ENCODE results near the gene DCLK1.

DCLK1 gene

DNA sequence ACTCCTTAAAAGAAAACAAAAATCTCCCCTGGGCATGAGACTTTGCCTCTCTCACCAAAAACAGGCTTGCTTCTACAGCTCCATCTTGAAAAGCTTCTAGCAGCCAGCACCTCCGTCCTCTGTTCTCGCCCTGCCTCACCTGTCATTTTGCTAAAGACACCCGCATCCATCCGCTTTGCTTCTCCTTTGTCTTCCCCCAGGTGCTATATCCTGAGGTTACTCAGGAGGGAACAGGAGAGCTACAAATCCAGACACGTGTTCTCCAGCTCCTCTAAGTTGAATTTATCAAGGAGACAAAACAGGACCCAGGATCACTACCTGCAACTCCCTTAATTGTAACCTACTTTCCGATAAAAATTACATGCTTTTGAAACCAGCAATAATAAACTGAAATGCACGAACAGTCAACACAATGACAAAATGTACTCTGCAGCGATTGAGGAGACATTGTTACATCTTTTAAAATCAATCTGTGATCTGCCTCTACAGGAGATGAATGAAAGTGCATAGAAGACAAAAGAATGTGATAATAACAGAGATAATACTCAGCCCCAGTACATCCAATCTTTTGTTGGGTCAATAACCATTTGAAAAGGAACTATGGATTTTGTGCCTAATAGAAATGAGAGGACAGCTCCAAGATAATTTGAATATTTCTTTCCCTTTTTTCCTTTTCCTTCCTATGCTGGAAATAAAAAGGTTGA is 221.2 kb downstream of the DCLK1 start:
- Histone ChIP-seq H3K9ac (ENCODE audit: low read length) (no peak overlapping the region), H3K79me2 (ENCODE audit: control insufficient read depth, insufficient read depth, low read length) (no peaks in the 10 kb centered on the region), H3K27me3 (ENCODE audit: insufficient read depth, low read length, poor library complexity) (no peaks in the 10 kb centered on the region), H3K27ac (ENCODE audit: low read depth, low read length) (no peak overlapping the region), H3K4ac (ENCODE audit: low read depth, low read length) (no peak overlapping the region), H2BK120ac (ENCODE audit: low read depth, low read length) (no peak overlapping the region), H3K79me1 (ENCODE audit: low read length) (no peaks in the 10 kb centered on the region), H3K4me1 (ENCODE audit: control insufficient read depth, low read depth, low read length) (no peaks in the 10 kb centered on the region), H2BK5ac (ENCODE audit: low read length) (no peak overlapping the region), H3K18ac (ENCODE audit: low read length) (no peak overlapping the region), H2AK5ac (ENCODE audit: low read length) (no peak overlapping the region), H3K56ac (ENCODE audit: low read length) (no peak overlapping the region), H4K5ac (ENCODE audit: low read length) (no peak overlapping the region), H3K4me3 (ENCODE audit: low read length) (no peak overlapping the region), H4K8ac (ENCODE audit: low read depth, low read length) (no peak overlapping the region), H3K23ac (ENCODE audit: low read length) (no peak overlapping the region), H3K4me2 (ENCODE audit: low read length) (no peak overlapping the region), H3K36me3 (ENCODE audit: control insufficient read depth, insufficient read depth, low read length) (no peaks in the 10 kb centered on the region), H2BK15ac (replicated peaks; ENCODE audit: low read depth) (no peak overlapping the region)
- DNase-seq: no peak
- no CpG with 5 or more reads among the region's 8 CpGs for WGBS (ENCODE audit: extremely low coverage, insufficient coverage, low lambda C conversion rate)

- H2BK5ac ChIP-seq (ENCODE audit: low read length): no peak overlapping the region
- no peak overlapping the region for H3K4me2 ChIP-seq (ENCODE audit: low read length)
- H2AK5ac ChIP-seq (ENCODE audit: low read length): no peak overlapping the region
- no peak overlapping the region for H3K9ac ChIP-seq (ENCODE audit: low read length)
- no peak overlapping the region for H4K8ac ChIP-seq (ENCODE audit: low read depth, low read length)
- H3K4me1 ChIP-seq (ENCODE audit: control insufficient read depth, low read depth, low read length): no peaks in the 10 kb centered on the region
- H3K79me1 ChIP-seq (ENCODE audit: low read length): no peaks in the 10 kb centered on the region
- H3K27me3 ChIP-seq (ENCODE audit: insufficient read depth, low read length, poor library complexity): no peaks in the 10 kb centered on the region
- no peak overlapping the region for H2BK120ac ChIP-seq (ENCODE audit: low read depth, low read length)
- DNase-seq: no peak
- no peak overlapping the region for H4K5ac ChIP-seq (ENCODE audit: low read length)
- no peaks in the 10 kb centered on the region for H3K36me3 ChIP-seq (ENCODE audit: control insufficient read depth, insufficient read depth, low read length)
- no peak overlapping the region for H3K27ac ChIP-seq (ENCODE audit: low read depth, low read length)
- no peaks in the 10 kb centered on the region for H3K79me2 ChIP-seq (ENCODE audit: control insufficient read depth, insufficient read depth, low read length)
- no peak overlapping the region for H3K56ac ChIP-seq (ENCODE audit: low read length)
- no peak overlapping the region for H3K18ac ChIP-seq (ENCODE audit: low read length)
- no peak overlapping the region for H3K23ac ChIP-seq (ENCODE audit: low read length)
- no peak overlapping the region for H3K4me3 ChIP-seq (ENCODE audit: low read length)
- no peak overlapping the region for H3K4ac ChIP-seq (ENCODE audit: low read depth, low read length)
- no CpG with 5 or more reads among the region's 4 CpGs for WGBS (ENCODE audit: extremely low coverage, insufficient coverage, low lambda C conversion rate)
- H2BK15ac ChIP-seq (replicated peaks; ENCODE audit: low read depth): no peak overlapping the region
These were observed 222.1 kb downstream of the DCLK1 start for GRCh38 chr13:35909091-35909490.

- Histone ChIP-seq H4K5ac (ENCODE audit: low read length) (no peak overlapping the region), H2BK5ac (ENCODE audit: low read length) (no peak overlapping the region), H3K4me1 (ENCODE audit: control insufficient read depth, low read depth, low read length) (no peaks in the 10 kb centered on the region), H2BK120ac (ENCODE audit: low read depth, low read length) (no peak overlapping the region), H3K4ac (ENCODE audit: low read depth, low read length) (no peak overlapping the region), H3K18ac (ENCODE audit: low read length) (no peak overlapping the region), H3K27ac (ENCODE audit: low read depth, low read length) (no peak overlapping the region), H3K79me1 (ENCODE audit: low read length) (no peaks in the 10 kb centered on the region), H3K79me2 (ENCODE audit: control insufficient read depth, insufficient read depth, low read length) (no peaks in the 10 kb centered on the region), H3K56ac (ENCODE audit: low read length) (no peak overlapping the region), H3K9ac (ENCODE audit: low read length) (no peak overlapping the region), H3K4me3 (ENCODE audit: low read length) (no peak overlapping the region), H3K36me3 (ENCODE audit: control insufficient read depth, insufficient read depth, low read length) (no peaks in the 10 kb centered on the region), H3K27me3 (ENCODE audit: insufficient read depth, low read length, poor library complexity) (no peaks in the 10 kb centered on the region), H4K8ac (ENCODE audit: low read depth, low read length) (no peak overlapping the region), H3K4me2 (ENCODE audit: low read length) (no peak overlapping the region), H2AK5ac (ENCODE audit: low read length) (no peak overlapping the region), H3K23ac (ENCODE audit: low read length) (no peak overlapping the region), H2BK15ac (replicated peaks; ENCODE audit: low read depth) (no peak overlapping the region)
- no peak for DNase-seq
- no CpG with 5 or more reads among the region's 1 CpG for WGBS (ENCODE audit: extremely low coverage, insufficient coverage, low lambda C conversion rate)
These were observed 223.0 kb downstream of the DCLK1 start for GRCh38 chr13:35908226-35908625.

DNA sequence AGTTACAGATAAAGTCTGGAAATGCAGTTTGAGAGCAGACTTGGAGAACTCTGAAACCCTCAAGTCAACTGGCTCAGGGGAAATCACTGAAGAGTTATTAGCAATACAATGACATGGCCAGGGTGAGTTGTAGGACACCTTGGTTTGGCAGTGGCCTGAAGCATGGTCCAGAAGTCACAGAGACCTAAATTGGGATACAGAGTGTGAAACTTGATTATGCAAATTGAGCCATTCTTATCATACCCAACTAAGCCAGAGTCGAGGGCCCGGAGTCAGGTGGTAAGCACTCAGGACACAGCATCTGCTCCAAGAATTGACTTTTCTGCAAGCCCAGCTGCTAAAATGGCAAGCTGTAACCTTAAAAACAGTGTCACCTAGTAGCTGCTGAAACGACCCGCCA is 224.5 kb downstream of the DCLK1 start:
- Histone ChIP-seq H3K4me3 (ENCODE audit: low read length) (no peak overlapping the region), H4K5ac (ENCODE audit: low read length) (no peak overlapping the region), H3K27me3 (ENCODE audit: insufficient read depth, low read length, poor library complexity) (no peaks in the 10 kb centered on the region), H3K4me2 (ENCODE audit: low read length) (no peak overlapping the region), H2BK120ac (ENCODE audit: low read depth, low read length) (no peak overlapping the region), H3K9ac (ENCODE audit: low read length) (no peak overlapping the region), H2BK15ac (replicated peaks; ENCODE audit: low read depth) (no peak overlapping the region), H3K56ac (ENCODE audit: low read length) (no peak overlapping the region), H4K8ac (ENCODE audit: low read depth, low read length) (no peak overlapping the region), H3K79me2 (ENCODE audit: control insufficient read depth, insufficient read depth, low read length) (no peaks in the 10 kb centered on the region), H3K18ac (ENCODE audit: low read length) (no peak overlapping the region), H3K36me3 (ENCODE audit: control insufficient read depth, insufficient read depth, low read length) (no peaks in the 10 kb centered on the region), H3K4me1 (ENCODE audit: control insufficient read depth, low read depth, low read length) (no peaks in the 10 kb centered on the region), H3K79me1 (ENCODE audit: low read length) (no peaks in the 10 kb centered on the region), H3K4ac (ENCODE audit: low read depth, low read length) (no peak overlapping the region), H3K23ac (ENCODE audit: low read length) (no peak overlapping the region), H3K27ac (ENCODE audit: low read depth, low read length) (no peak overlapping the region), H2BK5ac (ENCODE audit: low read length) (no peak overlapping the region), H2AK5ac (ENCODE audit: low read length) (no peak overlapping the region)
- WGBS (ENCODE audit: extremely low coverage, insufficient coverage, low lambda C conversion rate): no CpG with 5 or more reads among the region's 4 CpGs
- no peak for DNase-seq

- H3K9ac ChIP-seq (ENCODE audit: low read length): no peak overlapping the region
- no peak overlapping the region for H3K56ac ChIP-seq (ENCODE audit: low read length)
- H3K27ac ChIP-seq (ENCODE audit: low read depth, low read length): no peak overlapping the region
- H4K5ac ChIP-seq (ENCODE audit: low read length): no peak overlapping the region
- H3K79me1 ChIP-seq (ENCODE audit: low read length): no peaks in the 10 kb centered on the region
- no peak overlapping the region for H3K23ac ChIP-seq (ENCODE audit: low read length)
- no peak overlapping the region for H2BK5ac ChIP-seq (ENCODE audit: low read length)
- H2AK5ac ChIP-seq (ENCODE audit: low read length): no peak overlapping the region
- no peak overlapping the region for H2BK120ac ChIP-seq (ENCODE audit: low read depth, low read length)
- H3K4me1 ChIP-seq (ENCODE audit: control insufficient read depth, low read depth, low read length): no peaks in the 10 kb centered on the region
- H3K18ac ChIP-seq (ENCODE audit: low read length): no peak overlapping the region
- H3K79me2 ChIP-seq (ENCODE audit: control insufficient read depth, insufficient read depth, low read length): no peaks in the 10 kb centered on the region
- H3K4ac ChIP-seq (ENCODE audit: low read depth, low read length): no peak overlapping the region
- H3K4me3 ChIP-seq (ENCODE audit: low read length): no peak overlapping the region
- no peaks in the 10 kb centered on the region for H3K36me3 ChIP-seq (ENCODE audit: control insufficient read depth, insufficient read depth, low read length)
- WGBS (ENCODE audit: extremely low coverage, insufficient coverage, low lambda C conversion rate): no CpG with 5 or more reads among the region's 1 CpG
- no peaks in the 10 kb centered on the region for H3K27me3 ChIP-seq (ENCODE audit: insufficient read depth, low read length, poor library complexity)
- DNase-seq: no peak
- H3K4me2 ChIP-seq (ENCODE audit: low read length): no peak overlapping the region
- no peak overlapping the region for H4K8ac ChIP-seq (ENCODE audit: low read depth, low read length)
- no peak overlapping the region for H2BK15ac ChIP-seq (replicated peaks; ENCODE audit: low read depth)
These were observed 228.1 kb downstream of the DCLK1 start for GRCh38 chr13:35903075-35903474.

GRCh38 chr13:35898041-35898440 is 233.1 kb downstream of the DCLK1 start:
- Histone ChIP-seq H3K79me2 (ENCODE audit: control insufficient read depth, insufficient read depth, low read length) (no peaks in the 10 kb centered on the region), H3K23ac (ENCODE audit: low read length) (no peak overlapping the region), H3K27me3 (ENCODE audit: insufficient read depth, low read length, poor library complexity) (no peaks in the 10 kb centered on the region), H3K27ac (ENCODE audit: low read depth, low read length) (no peak overlapping the region), H3K36me3 (ENCODE audit: control insufficient read depth, insufficient read depth, low read length) (no peaks in the 10 kb centered on the region), H2BK5ac (ENCODE audit: low read length) (no peak overlapping the region), H3K4me3 (ENCODE audit: low read length) (no peak overlapping the region), H4K8ac (ENCODE audit: low read depth, low read length) (no peak overlapping the region), H3K4me2 (ENCODE audit: low read length) (no peak overlapping the region), H2BK120ac (ENCODE audit: low read depth, low read length) (no peak overlapping the region), H3K56ac (ENCODE audit: low read length) (no peak overlapping the region), H3K9ac (ENCODE audit: low read length) (no peak overlapping the region), H2AK5ac (ENCODE audit: low read length) (no peak overlapping the region), H2BK15ac (replicated peaks; ENCODE audit: low read depth) (no peak overlapping the region), H3K4me1 (ENCODE audit: control insufficient read depth, low read depth, low read length) (no peaks in the 10 kb centered on the region), H4K5ac (ENCODE audit: low read length) (no peak overlapping the region), H3K4ac (ENCODE audit: low read depth, low read length) (no peak overlapping the region), H3K18ac (ENCODE audit: low read length) (no peak overlapping the region), H3K79me1 (ENCODE audit: low read length) (no peaks in the 10 kb centered on the region)
- no CpG with 5 or more reads among the region's 1 CpG for WGBS (ENCODE audit: extremely low coverage, insufficient coverage, low lambda C conversion rate)
- DNase-seq: no peak

Measured in mesendoderm (in vitro differentiated cells).